Activated CD8-positive, alpha-beta T cell treated with anti-CD3 and anti-CD28 coated beads, Interleukin-2, amount 10 ng/mL, durations not matched to agents 7 days and 5 days (primary cell): ENCODE data around the gene CMIP. TPM values are rescaled to one million over a fixed set of nuclear protein-coding genes. Genes with fewer than 3 reads are reported as not detected.
"Not testable (repeated sequence)": the region's sequence is repeated elsewhere in the genome, so short reads cannot be mapped to it uniquely, and the experiment has no call there.

Source experiments
- ATAC-seq: fragments of 150-1000 bp; cut with Tn5 transposase; one replicate; pipeline ENCODE4 v1.10.0; 2021; ENCODE audit warnings: moderate library complexity
- CTCF ChIA-PET: fragments of 350-600 bp; sonication (Branson Sonifier 250); formaldehyde crosslinking; loops from one replicate; lab custom pipeline; 2021; ENCODE audit warnings: antibody characterized with exemption; lab: Charles Lee
- POLR2A ChIA-PET: fragments of 350-600 bp; sonication (Branson Sonifier 250); formaldehyde crosslinking; loops from one replicate; lab custom pipeline; 2021; ENCODE audit warnings: antibody characterized with exemption; lab: Charles Lee
- DNase-seq: peaks from one replicate; pipeline ENCODE4 v3.0.0-alpha.2; 2020
- H3K27ac Mint-ChIP-seq: one replicate; pipeline ENCODE4 v1.8.0; 2021; ENCODE audit warnings: mild to moderate bottlenecking, mixed read lengths
- H3K27me3 Mint-ChIP-seq: one replicate; pipeline ENCODE4 v1.8.0; 2021; ENCODE audit warnings: low read depth, mixed read lengths
- H3K36me3 Mint-ChIP-seq: one replicate; pipeline ENCODE4 v1.8.0; 2021; ENCODE audit warnings: low read depth, mixed read lengths
- H3K4me1 Mint-ChIP-seq: one replicate; pipeline ENCODE4 v1.8.0; 2021; ENCODE audit warnings: low read depth, mixed read lengths
- H3K4me3 Mint-ChIP-seq: one replicate; pipeline ENCODE4 v1.8.0; 2021; ENCODE audit warnings: mild to moderate bottlenecking, mixed read lengths
- H3K9me3 Mint-ChIP-seq: one replicate; pipeline ENCODE4 v1.8.0; 2022; ENCODE audit warnings: mixed read lengths; ENCODE audit not compliant: insufficient read depth
- total RNA-seq, 2 experiments: library from RNA; stranded (reverse); gene quantifications; one replicate each; pipeline ENCODE4 v1.2.3, GENCODE V29; 2021

CMIP gene
- total RNA-seq, 2 experiments from 2014 or later = 62.5 to 70.4 TPM

GRCh38 chr16:81680444-81681275 is 236.1 kb downstream of the CMIP start:
- H3K9me3 Mint-ChIP-seq = no peaks in the 10 kb centered on the region
- H3K4me3 Mint-ChIP-seq = no peak overlapping the region
- no peak overlapping the region for H3K27ac Mint-ChIP-seq
- POLR2A ChIA-PET = no interaction called here
- ATAC-seq (no peak), DNase-seq (no peak)
- no peaks in the 10 kb centered on the region for H3K4me1 Mint-ChIP-seq
- CTCF ChIA-PET = no interaction called here
- H3K36me3 Mint-ChIP-seq = peaks cover 27% of the 10 kb centered on the region
- H3K27me3 Mint-ChIP-seq = no peaks in the 10 kb centered on the region

- no peaks in the 10 kb centered on the region for H3K27me3 Mint-ChIP-seq
- DNase-seq (no peak), ATAC-seq (no peak)
- H3K36me3 Mint-ChIP-seq = peaks cover 27% of the 10 kb centered on the region
- no peak overlapping the region for H3K27ac Mint-ChIP-seq
- H3K4me3 Mint-ChIP-seq = no peak overlapping the region
- ChIA-PET POLR2A (no interaction called here), CTCF (no interaction called here)
- no peaks in the 10 kb centered on the region for H3K9me3 Mint-ChIP-seq
- no peaks in the 10 kb centered on the region for H3K4me1 Mint-ChIP-seq
Observed at GRCh38 chr16:81681311-81681710, 236.7 kb downstream of the CMIP start.

GRCh38 chr16:81684242-81684837 is 239.7 kb downstream of the CMIP start:
- H3K36me3 Mint-ChIP-seq = peaks cover 21% of the 10 kb centered on the region
- CTCF ChIA-PET = no interaction called here
- no peak overlapping the region for H3K27ac Mint-ChIP-seq
- H3K27me3 Mint-ChIP-seq = no peaks in the 10 kb centered on the region
- H3K4me1 Mint-ChIP-seq = peaks cover 15% of the 10 kb centered on the region
- no peak overlapping the region for H3K4me3 Mint-ChIP-seq
- no peaks in the 10 kb centered on the region for H3K9me3 Mint-ChIP-seq
- POLR2A ChIA-PET = no interaction called here
- DNase-seq (no peak), ATAC-seq (no peak)

GRCh38 chr16:81684901-81685300 is 240.3 kb downstream of the CMIP start:
- ATAC-seq (no peak), DNase-seq (no peak)
- no peaks in the 10 kb centered on the region for H3K9me3 Mint-ChIP-seq
- H3K4me3 Mint-ChIP-seq = no peak overlapping the region
- no peak overlapping the region for H3K27ac Mint-ChIP-seq
- no peaks in the 10 kb centered on the region for H3K27me3 Mint-ChIP-seq
- POLR2A ChIA-PET = no interaction called here
- CTCF ChIA-PET = no interaction called here
- peaks cover 16% of the 10 kb centered on the region for H3K4me1 Mint-ChIP-seq
- peaks cover 21% of the 10 kb centered on the region for H3K36me3 Mint-ChIP-seq

- Mint-ChIP-seq H3K27ac (peak overlapping the region; percentile 30), H3K9me3 (no peaks in the 10 kb centered on the region), H3K27me3 (no peaks in the 10 kb centered on the region), H3K36me3 (peaks cover 14% of the 10 kb centered on the region), H3K4me3 (no peak overlapping the region), H3K4me1 (peaks cover 16% of the 10 kb centered on the region)
- DNase-seq (no peak), ATAC-seq (no peak)
- POLR2A ChIA-PET = no interaction called here
- CTCF ChIA-PET = interaction anchor here (1.6 kb wide), 1 partner anchor 10 kb away, joined by 9 read pairs; no protein-coding TSS in a partner anchor
Observed at GRCh38 chr16:81686391-81687130, 242.0 kb downstream of the CMIP start.

GRCh38 chr16:81687131-81687456 is 242.5 kb downstream of the CMIP start:
- POLR2A ChIA-PET = interaction anchor here (1.2 kb wide), 1 partner anchor 13 kb away, joined by 3 read pairs; no protein-coding TSS in a partner anchor
- peak overlapping the region; percentile 30 for H3K27ac Mint-ChIP-seq

GRCh38 chr16:81688182-81688581 is 243.6 kb downstream of the CMIP start:
- Mint-ChIP-seq H3K27ac (peak overlapping the region; percentile 49), H3K4me1 (peaks cover 16% of the 10 kb centered on the region), H3K4me3 (no peak overlapping the region), H3K9me3 (no peaks in the 10 kb centered on the region), H3K27me3 (no peaks in the 10 kb centered on the region), H3K36me3 (peaks cover 23% of the 10 kb centered on the region)
- CTCF ChIA-PET = interaction anchor here (1.6 kb wide), 1 partner anchor 9 kb away, joined by 9 read pairs; no protein-coding TSS in a partner anchor
- ATAC-seq (peak; percentile 61), DNase-seq (peak; percentile 42)
- POLR2A ChIA-PET = interaction anchor here (1.2 kb wide), 1 partner anchor 12 kb away, joined by 3 read pairs; no protein-coding TSS in a partner anchor

More at GRCh38 chr16:81687131-81687456, 242.5 kb downstream of the CMIP start:
- Mint-ChIP-seq H3K27me3 (no peaks in the 10 kb centered on the region), H3K4me1 (peaks cover 16% of the 10 kb centered on the region), H3K9me3 (no peaks in the 10 kb centered on the region), H3K4me3 (no peak overlapping the region), H3K36me3 (peaks cover 18% of the 10 kb centered on the region)
- CTCF ChIA-PET = interaction anchor here (1.6 kb wide), 1 partner anchor 10 kb away, joined by 9 read pairs; no protein-coding TSS in a partner anchor
- DNase-seq (no peak), ATAC-seq (no peak)

GRCh38 chr16:81688839-81689238 is 244.2 kb downstream of the CMIP start:
- H3K9me3 Mint-ChIP-seq, H3K27ac Mint-ChIP-seq, H3K4me3 Mint-ChIP-seq, H3K27me3 Mint-ChIP-seq, POLR2A ChIA-PET, CTCF ChIA-PET, DNase-seq, ATAC-seq: not testable (repeated sequence)
- Mint-ChIP-seq H3K36me3 (peaks cover 27% of the 10 kb centered on the region), H3K4me1 (peaks cover 16% of the 10 kb centered on the region)

- Mint-ChIP-seq H3K9me3 (no peaks in the 10 kb centered on the region), H3K27ac (no peak overlapping the region), H3K27me3 (no peaks in the 10 kb centered on the region), H3K36me3 (peaks cover 41% of the 10 kb centered on the region), H3K4me3 (no peak overlapping the region), H3K4me1 (peaks cover 21% of the 10 kb centered on the region)
- ChIA-PET CTCF (interaction anchor here (1.2 to 3.4 kb wide), 2 partner anchors 58 to 69 kb away, joined by 3 to 12 read pairs; no protein-coding TSS in a partner anchor), POLR2A (no interaction called here)
- no peak for ATAC-seq
- no peak for DNase-seq
Observed at GRCh38 chr16:81692021-81692420, 247.4 kb downstream of the CMIP start.

GRCh38 chr16:81692571-81692970 is 248.0 kb downstream of the CMIP start:
- Mint-ChIP-seq H3K4me1 (peaks cover 18% of the 10 kb centered on the region), H3K27ac (no peak overlapping the region), H3K36me3 (peaks cover 41% of the 10 kb centered on the region), H3K27me3 (no peaks in the 10 kb centered on the region), H3K9me3 (no peaks in the 10 kb centered on the region), H3K4me3 (no peak overlapping the region)
- POLR2A ChIA-PET = no interaction called here
- DNase-seq (no peak), ATAC-seq (no peak)
- CTCF ChIA-PET = interaction anchor here (3.4 kb wide), 1 partner anchor 70 kb away, joined by 12 read pairs; no protein-coding TSS in a partner anchor

- no peaks in the 10 kb centered on the region for H3K9me3 Mint-ChIP-seq
- H3K27ac Mint-ChIP-seq = no peak overlapping the region
- H3K36me3 Mint-ChIP-seq = peaks cover 41% of the 10 kb centered on the region
- no peaks in the 10 kb centered on the region for H3K27me3 Mint-ChIP-seq
- peaks cover 11% of the 10 kb centered on the region for H3K4me1 Mint-ChIP-seq
- no peak for ATAC-seq
- no peak for DNase-seq
- no peak overlapping the region for H3K4me3 Mint-ChIP-seq
- POLR2A ChIA-PET = no interaction called here
- CTCF ChIA-PET = interaction anchor here (3.4 kb wide), 1 partner anchor 70 kb away, joined by 12 read pairs; no protein-coding TSS in a partner anchor
Observed at GRCh38 chr16:81693041-81693743, 248.6 kb downstream of the CMIP start.
